CD4-positive, alpha-beta T cell treated with Interferon alpha-2 for 1 hour (primary cell): ENCODE data around the gene SRMS.
A peak's percentile ranks its signal among the peaks of the same experiment; 100 is the strongest.

Source experiments
- DNase-seq, 2 donors: peaks; one replicate each; pipeline ENCODE4 v3.0.0-alpha.2; 2020 to 2022

SRMS gene

GRCh38 chr20:63536997-63537524 lies 10.5 kb downstream of the SRMS start, which contains the start of gene PTK6:
Gene PTK6, minus strand, starts transcription at chr20:63537376. Its CDS starts 62 bp downstream, at chr20:63537314.
- DNase-seq = peak; percentile 38 to 56

GRCh38 chr20:63536241-63536977 lies 11.1 kb downstream of the SRMS start:
- DNase-seq = no peak

- no peak for DNase-seq
Observed at GRCh38 chr20:63534831-63535651, 12.5 kb downstream of the SRMS start.

GRCh38 chr20:63534427-63534830 lies 13.1 kb downstream of the SRMS start:
- no peak for DNase-seq

- DNase-seq = no peak
Observed at GRCh38 chr20:63533871-63534393, 13.6 kb downstream of the SRMS start.

GRCh38 chr20:63533388-63533787 lies 14.2 kb downstream of the SRMS start:
- no peak for DNase-seq

GRCh38 chr20:63532449-63532971 lies 15.0 kb downstream of the SRMS start:
- DNase-seq = no peak

- DNase-seq = no peak
Observed at GRCh38 chr20:63531686-63532448, 15.7 kb downstream of the SRMS start.

GRCh38 chr20:63530788-63531160 lies 16.8 kb downstream of the SRMS start:
- no peak for DNase-seq

- DNase-seq = no peak
Observed at GRCh38 chr20:63529861-63530787, 17.4 kb downstream of the SRMS start.

GRCh38 chr20:63529180-63529860 lies 18.2 kb downstream of the SRMS start:
- no peak for DNase-seq

GRCh38 chr20:63527184-63527583 lies 20.4 kb downstream of the SRMS start:
- no peak for DNase-seq

GRCh38 chr20:63525971-63526370 lies 21.6 kb downstream of the SRMS start:
- DNase-seq = no peak

- no peak for DNase-seq
Observed at GRCh38 chr20:63525185-63525584, 22.4 kb downstream of the SRMS start.

GRCh38 chr20:63522981-63523611 lies 24.5 kb downstream of the SRMS start:
- DNase-seq = no peak

GRCh38 chr20:63522091-63522868 lies 25.3 kb downstream of the SRMS start:
- DNase-seq = no peak

GRCh38 chr20:63521602-63522001 lies 25.9 kb downstream of the SRMS start:
- DNase-seq = no peak

GRCh38 chr20:63520934-63521601 lies 26.5 kb downstream of the SRMS start:
- peak; percentile 44 to 73 for DNase-seq

GRCh38 chr20:63520504-63520933 lies 27.0 kb downstream of the SRMS start, which contains the start of gene PPDPF:
Gene PPDPF, plus strand, starts transcription at chr20:63520765. Its CDS starts 544 bp downstream, at chr20:63521309.
- peak; percentile 80 to 89 for DNase-seq
